GM21526 (cell line): Measurements from ENCODE around the gene NDUFS8.
A peak's percentile ranks its signal among the peaks of the same experiment; 100 is the strongest.
"Not testable (repeated sequence)": the region's sequence is repeated elsewhere in the genome, so short reads cannot be mapped to it uniquely, and the experiment has no call there.

Experiments used
- ATAC-seq: cut with Tn5 transposase; IDR thresholded peaks from one replicate; pipeline ENCODE4 v1.9.1; 2021; ENCODE audit warnings: moderate library complexity; ENCODE audit not compliant: unreplicated experiment, low FRiP score

The NDUFS8 gene

DNA sequence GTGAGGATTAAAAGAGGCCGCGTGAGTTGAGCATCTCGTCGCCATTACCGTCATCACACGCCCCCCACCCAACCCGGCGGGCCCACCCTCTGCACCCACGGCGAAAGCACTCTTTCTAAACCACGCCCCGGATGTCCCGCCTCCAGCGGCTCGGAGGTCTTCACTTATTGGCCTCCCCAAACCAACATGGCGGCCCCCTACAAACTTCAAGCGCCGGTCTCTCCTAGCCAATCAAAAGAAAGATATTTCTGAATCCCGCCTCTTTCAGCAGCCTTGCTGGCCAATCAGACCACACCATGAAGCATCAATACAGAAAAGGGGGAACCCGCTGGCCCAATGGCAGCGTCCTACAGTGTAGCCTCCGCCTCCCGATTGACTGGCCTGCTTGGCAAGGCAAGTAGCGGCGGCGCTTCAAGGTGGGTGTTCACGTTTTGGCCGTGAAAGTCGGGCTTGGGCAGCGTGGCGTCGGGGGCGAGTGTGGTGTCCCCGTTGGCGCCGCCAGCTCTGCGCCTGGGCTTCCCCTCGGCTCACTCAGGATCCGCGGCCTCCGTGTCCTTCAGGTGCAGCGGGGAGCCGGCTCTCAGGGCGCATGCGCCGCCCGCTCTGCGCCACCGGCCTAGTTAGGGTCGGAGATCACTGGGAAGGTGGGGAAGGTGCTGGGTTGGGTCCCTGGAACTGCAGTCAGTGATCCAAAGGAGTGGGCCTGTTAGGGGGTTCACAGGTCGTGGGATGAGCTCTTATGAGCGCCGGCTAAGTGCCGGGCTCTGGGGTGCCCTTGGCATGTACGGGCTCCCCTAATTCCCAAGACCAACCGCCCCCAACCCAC is at the start of gene NDUFS8:
TSS of gene NDUFS8 (plus strand) at position 364 of the 826 bp plus-strand sequence. CDS start 1,471 bp downstream, outside the sequence.
- ATAC-seq = peak; percentile 79

DNA sequence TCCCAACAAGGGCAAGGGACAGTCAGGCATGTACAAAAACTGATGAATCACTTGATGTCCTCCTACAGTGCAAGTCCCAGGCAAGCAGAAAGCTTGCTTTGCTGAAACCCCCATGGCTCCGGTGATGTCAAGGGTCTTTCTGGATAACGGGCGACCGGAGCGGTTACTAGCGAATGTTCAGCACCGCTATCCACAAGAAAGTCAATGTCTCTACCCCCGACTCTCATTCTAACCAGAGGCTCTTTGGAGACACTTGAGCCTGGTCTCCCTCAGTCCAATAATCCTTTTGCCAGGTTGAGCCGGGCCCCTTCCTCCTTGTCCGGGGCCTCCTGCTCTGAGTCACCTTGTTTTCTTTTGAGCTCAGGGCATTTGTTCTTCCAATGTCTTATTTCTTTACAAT is 49.3 kb upstream of the NDUFS8 start:
- ATAC-seq = not testable (repeated sequence)

GRCh38 chr11:67982255-67982857 is 48.1 kb upstream of the NDUFS8 start:
- not testable (repeated sequence) for ATAC-seq

DNA sequence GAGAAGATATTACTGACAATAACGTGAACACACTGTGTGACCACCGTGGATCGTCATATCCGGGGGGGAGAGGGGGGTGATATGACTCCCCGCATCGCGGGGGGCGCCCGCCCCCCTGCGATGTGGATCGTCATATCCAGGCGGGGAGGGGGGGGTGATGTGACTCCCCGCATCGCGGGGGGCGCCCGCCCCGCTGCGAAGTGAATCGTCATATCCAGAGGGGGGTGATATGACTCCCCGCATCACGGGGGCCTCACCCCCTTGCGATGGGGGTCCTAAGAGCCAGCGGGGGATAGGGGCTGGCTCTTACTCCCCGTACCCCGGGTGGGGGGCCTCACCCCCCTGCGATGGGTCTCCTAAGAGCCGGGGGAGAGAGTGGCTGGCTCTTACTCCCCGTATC is 46.5 kb upstream of the NDUFS8 start:
- no peak for ATAC-seq

DNA sequence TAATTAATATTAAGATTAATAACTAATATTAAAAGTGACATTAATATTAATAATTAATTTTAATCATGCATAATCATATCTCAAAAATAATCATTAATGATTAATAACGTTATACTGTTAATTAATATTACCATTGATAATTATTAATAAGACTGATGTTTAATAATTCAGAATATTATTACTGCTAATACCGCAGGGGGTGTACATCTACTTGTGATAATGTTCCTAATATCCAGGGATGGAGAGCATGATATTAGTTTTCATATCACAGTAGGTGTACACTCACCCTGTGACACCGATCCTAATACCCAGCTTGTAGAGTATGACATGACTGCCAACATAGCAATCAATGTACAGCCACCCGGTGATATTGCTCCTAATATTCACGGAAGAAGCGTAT is 45.2 kb upstream of the NDUFS8 start:
- not testable (repeated sequence) for ATAC-seq

- not testable (repeated sequence) for ATAC-seq
Measured at GRCh38 chr11:67990546-67991346, 39.7 kb upstream of the NDUFS8 start.

GRCh38 chr11:67991347-67992121 is 38.9 kb upstream of the NDUFS8 start:
- not testable (repeated sequence) for ATAC-seq

DNA sequence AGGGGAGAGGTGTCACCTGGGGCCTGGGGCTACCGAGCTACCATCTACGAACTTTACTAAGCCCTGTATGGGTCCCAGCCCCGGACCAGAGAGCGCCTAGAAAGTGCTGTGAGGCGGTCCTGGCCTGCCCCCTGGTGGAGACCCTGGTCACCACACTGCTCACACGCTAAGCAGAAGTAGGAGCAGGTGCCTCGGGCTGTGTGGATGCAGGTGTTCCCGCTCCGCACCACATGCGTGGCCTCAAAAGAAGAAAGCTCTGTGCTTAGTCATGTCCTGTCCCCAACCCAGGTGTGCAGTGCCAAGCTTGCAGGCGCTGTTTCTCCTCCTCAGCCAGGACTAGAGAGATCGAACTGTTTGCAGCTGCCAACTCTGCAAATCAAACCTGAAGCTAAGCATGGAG is 36.7 kb upstream of the NDUFS8 start:
- not testable (repeated sequence) for ATAC-seq

GRCh38 chr11:67994387-67994786 is 36.1 kb upstream of the NDUFS8 start:
- not testable (repeated sequence) for ATAC-seq

GRCh38 chr11:67995129-67995528 is 35.4 kb upstream of the NDUFS8 start:
- not testable (repeated sequence) for ATAC-seq

GRCh38 chr11:67995579-67995978 is 34.9 kb upstream of the NDUFS8 start:
- ATAC-seq = not testable (repeated sequence)

GRCh38 chr11:67996051-67996450 is 34.4 kb upstream of the NDUFS8 start:
- no peak for ATAC-seq

- ATAC-seq = no peak
Measured at GRCh38 chr11:67996622-67997474, 33.6 kb upstream of the NDUFS8 start.

DNA sequence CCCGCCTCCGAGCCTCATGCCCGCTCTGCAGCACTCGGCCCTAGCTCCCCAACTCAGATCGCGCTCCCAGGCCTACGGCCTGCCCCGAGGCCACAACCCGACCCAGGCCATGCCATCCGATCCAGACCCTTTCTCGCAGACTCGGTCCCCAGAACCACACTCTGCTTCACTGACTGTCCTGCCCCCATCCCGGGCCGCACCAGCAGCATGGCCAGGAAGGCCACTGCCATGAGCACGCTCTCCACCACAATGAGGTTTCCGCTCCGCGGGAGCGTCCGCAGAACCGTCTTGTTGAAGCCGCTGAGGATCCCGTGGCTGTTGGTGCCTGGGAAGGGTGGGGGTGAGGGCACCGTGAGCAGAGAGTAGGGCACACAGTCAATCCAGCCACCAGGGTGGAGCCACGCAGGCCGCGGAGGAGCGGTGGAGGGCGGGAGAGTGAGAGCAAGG is 33.0 kb upstream of the NDUFS8 start:
- no peak for ATAC-seq

DNA sequence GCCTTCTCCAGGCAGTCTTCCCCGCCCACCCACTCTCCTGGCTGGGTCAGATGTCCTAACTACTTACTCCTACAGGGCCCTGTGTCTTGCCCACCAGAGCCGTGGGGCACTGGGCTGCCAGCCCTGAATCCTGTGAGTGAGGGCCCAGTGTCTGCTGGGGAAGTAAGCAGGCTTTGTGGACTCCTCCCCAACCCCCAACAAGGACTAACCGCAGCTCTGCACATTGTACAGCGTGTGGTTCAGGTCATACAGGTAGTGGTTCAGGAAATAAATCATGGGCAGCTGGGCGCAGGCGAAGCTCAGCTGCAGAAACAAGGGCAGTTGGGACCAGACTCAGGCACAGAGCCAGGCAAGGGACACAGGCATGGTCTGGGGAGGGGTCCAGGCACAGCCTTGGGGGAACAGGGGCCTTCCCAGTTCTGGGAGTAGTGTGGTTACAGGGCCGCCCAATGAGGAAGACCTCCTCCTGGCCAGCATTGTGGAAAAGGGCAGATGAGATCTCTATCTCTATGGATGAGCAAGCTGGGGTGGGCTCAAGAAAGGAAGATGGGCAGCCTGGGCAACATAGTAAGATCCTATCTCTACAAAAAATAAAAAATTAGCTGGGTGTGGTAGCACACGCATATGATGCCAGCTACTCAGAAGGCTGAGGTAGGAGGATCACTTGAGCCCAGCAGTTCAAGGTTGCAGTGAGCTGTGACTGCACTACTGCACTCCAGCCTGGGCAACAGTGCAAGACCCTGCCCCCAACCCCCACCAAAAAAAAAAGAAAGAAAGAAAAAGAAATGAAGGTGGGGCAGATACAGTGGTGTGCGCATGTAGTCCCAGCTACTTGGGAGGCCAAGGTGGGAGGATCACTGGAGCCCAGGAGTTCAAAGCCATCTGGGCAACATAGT is 32.1 kb upstream of the NDUFS8 start:
- no peak for ATAC-seq

GRCh38 chr11:67999201-67999629 is 31.3 kb upstream of the NDUFS8 start:
- no peak for ATAC-seq

GRCh38 chr11:67999704-68000103 is 30.8 kb upstream of the NDUFS8 start:
- no peak for ATAC-seq

DNA sequence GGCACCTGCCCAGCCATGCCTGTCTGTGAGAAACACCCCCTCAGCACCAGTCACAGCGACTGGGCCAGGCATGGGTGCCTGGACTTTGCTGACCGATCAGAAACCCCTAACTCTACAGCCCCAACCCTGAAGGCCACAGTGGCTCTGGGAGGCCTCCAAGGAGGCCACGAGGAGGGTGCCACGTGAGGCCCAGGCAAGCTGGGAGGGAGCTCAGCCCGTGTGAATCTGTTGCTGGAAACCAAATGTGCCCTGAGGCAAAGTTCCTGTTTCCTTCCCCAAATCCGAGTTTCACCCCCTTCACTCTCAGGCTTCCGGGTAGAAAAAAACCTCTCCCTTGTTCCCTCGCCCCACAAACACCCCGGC is 27.9 kb upstream of the NDUFS8 start:
- no peak for ATAC-seq
